GM23338 (cell line): Measurements from ENCODE around the gene GPC5. TPM values are rescaled to one million over a fixed set of nuclear protein-coding genes. Genes with fewer than 3 reads are reported as not detected.

Source experiments
- ATAC-seq: fragments of 200-7000 bp; cut with Tn5 transposase; 3 replicates; pipeline ENCODE4 v1.9.1; 2020
- DNase-seq: peaks from one replicate; pipeline ENCODE4 v3.0.0-alpha.2; 2015; ENCODE audit warnings: low spot score
- H2AFZ ChIP-seq: fragments of 200-600 bp; sonication (generic); 2 replicates; pipeline ENCODE4 v1.8.0; 2016; ENCODE audit warnings: antibody characterized with exemption, mild to moderate bottlenecking, moderate library complexity
- H3F3A ChIP-seq: fragments of 200-600 bp; sonication (generic); replicated peaks from 2 replicates; pipeline ENCODE4 v1.8.0; 2017; ENCODE audit warnings: antibody characterized with exemption, mixed run types, low read depth
- H3K27ac ChIP-seq: fragments of 200-600 bp; sonication (generic); 2 replicates; pipeline ENCODE4 v1.6.1; 2016; ENCODE audit warnings: low read depth
- H3K27me3 ChIP-seq: fragments of 200-600 bp; sonication (generic); 2 replicates; pipeline ENCODE4 v1.8.0; 2016; ENCODE audit warnings: mild to moderate bottlenecking, mixed run types, moderate library complexity; ENCODE audit not compliant: insufficient read depth
- H3K36me3 ChIP-seq: fragments of 200-600 bp; sonication (generic); 2 replicates; pipeline ENCODE4 v1.8.0; 2016; ENCODE audit warnings: mild to moderate bottlenecking; ENCODE audit not compliant: insufficient read depth
- H3K4me1 ChIP-seq: fragments of 200-600 bp; sonication (generic); 2 replicates; pipeline ENCODE4 v1.8.0; 2016; ENCODE audit warnings: mild to moderate bottlenecking, moderate library complexity; ENCODE audit not compliant: insufficient read depth
- H3K4me2 ChIP-seq: fragments of 200-600 bp; sonication (generic); 2 replicates; pipeline ENCODE4 v1.7.1; 2017; ENCODE audit warnings: mixed run types
- H3K4me3 ChIP-seq: fragments of 200-600 bp; sonication (generic); 2 replicates; pipeline ENCODE4 v1.6.1; 2016; ENCODE audit warnings: mixed run types
- H3K79me2 ChIP-seq: fragments of 200-600 bp; sonication (generic); replicated peaks from 2 replicates; pipeline ENCODE4 v1.8.0; 2017; ENCODE audit warnings: mild to moderate bottlenecking; ENCODE audit not compliant: insufficient read depth
- H3K9me2 ChIP-seq: fragments of 200-600 bp; sonication (generic); 2 replicates; pipeline ENCODE4 v1.8.0; 2017; ENCODE audit not compliant: insufficient read depth
- H4K20me1 ChIP-seq: fragments of 200-600 bp; sonication (generic); replicated peaks from 2 replicates; pipeline ENCODE4 v1.8.0; 2017; ENCODE audit warnings: mild to moderate bottlenecking; ENCODE audit not compliant: insufficient read depth
- H3K27ac Mint-ChIP-seq: 2 replicates; pipeline ENCODE4 v1.8.0; 2020; ENCODE audit warnings: inconsistent platforms, mild to moderate bottlenecking, moderate library complexity, mixed read lengths
- H3K27me3 Mint-ChIP-seq: 3 replicates; pipeline ENCODE4 v1.8.0; 2022; ENCODE audit warnings: low read depth, mild to moderate bottlenecking, moderate library complexity, mixed read lengths, inconsistent platforms; ENCODE audit not compliant: insufficient read depth, poor library complexity
- H3K36me3 Mint-ChIP-seq: 3 replicates; pipeline ENCODE4 v1.8.0; 2021; ENCODE audit warnings: low read depth, mild to moderate bottlenecking, inconsistent platforms, moderate library complexity, mixed read lengths
- H3K4me1 Mint-ChIP-seq: 3 replicates; pipeline ENCODE4 v1.8.0; 2020; ENCODE audit warnings: mild to moderate bottlenecking, inconsistent platforms, mixed read lengths
- H3K4me3 Mint-ChIP-seq: 3 replicates; pipeline ENCODE4 v1.8.0; 2021; ENCODE audit warnings: moderate library complexity, mild to moderate bottlenecking, inconsistent platforms, mixed read lengths
- H3K9me3 Mint-ChIP-seq: 3 replicates; pipeline ENCODE4 v1.8.0; 2020; ENCODE audit warnings: moderate library complexity, mild to moderate bottlenecking, inconsistent platforms, mixed read lengths
- CREB1 ChIP-seq: fragments of 250-450 bp; sonication (Bioruptor Pico); IDR thresholded peaks from 2 replicates; pipeline ENCODE4 v1.5.0; 2020; ENCODE audit warnings: low read depth, mild to moderate bottlenecking, moderate library complexity
- EZH2 ChIP-seq: fragments of 200-600 bp; sonication (generic); IDR thresholded peaks from one replicate; pipeline ENCODE4 v1.8.0; 2017; ENCODE audit warnings: antibody characterized with exemption, mild to moderate bottlenecking, low read depth; ENCODE audit not compliant: unreplicated experiment
- EZH2phosphoT487 ChIP-seq: fragments of 200-600 bp; sonication (generic); IDR thresholded peaks from one replicate; pipeline ENCODE4 v1.8.1; 2018; ENCODE audit warnings: antibody characterized with exemption; ENCODE audit not compliant: unreplicated experiment
- NANOG ChIP-seq: IDR thresholded peaks from 2 replicates; pipeline ENCODE4 v1.6.1; 2016; ENCODE audit warnings: antibody characterized with exemption, borderline replicate concordance
- POLR2AphosphoS5 ChIP-seq: IDR thresholded peaks from 2 replicates; pipeline ENCODE4 v1.6.1; 2016; ENCODE audit warnings: antibody characterized with exemption, low read depth
- STAT1 ChIP-seq: IDR thresholded peaks from one replicate; pipeline ENCODE4 v1.6.1; 2016; ENCODE audit warnings: antibody characterized with exemption; ENCODE audit not compliant: unreplicated experiment
- ZNF114 ChIP-seq: fragments of 250-450 bp; sonication (Bioruptor Pico); IDR thresholded peaks from 2 replicates; pipeline ENCODE4 v1.5.0; 2020; ENCODE audit warnings: mild to moderate bottlenecking, moderate library complexity
- ZNF331 ChIP-seq: fragments of 250-450 bp; sonication (Bioruptor Pico); IDR thresholded peaks from 2 replicates; pipeline ENCODE4 v1.5.0; 2020; ENCODE audit warnings: low read depth, mild to moderate bottlenecking, moderate library complexity
- polyA plus RNA-seq: library from polyadenylated mRNA; unstranded; fragments of >200 nt; fragmentation: Nextera tagmentation; extraction: Ambion mirVana; gene quantifications from 2 replicates; pipeline ENCODE4 v1.2.1, GENCODE V29; 2016
- total RNA-seq: library from RNA; depleted of rRNA; stranded (reverse); fragments of >200 nt; shearing (Covaris generic); gene quantifications from 2 replicates; pipeline ENCODE4 v1.2.3, GENCODE V29; 2014
- TF ChIP-seq, protein P1 (sequence below): fragments of 250-450 bp; sonication (Bioruptor Pico); IDR thresholded peaks from 2 replicates; pipeline ENCODE4 v1.5.0; 2020; ENCODE audit warnings: mild to moderate bottlenecking, moderate library complexity
- TF ChIP-seq, protein P2 (sequence below): IDR thresholded peaks from 2 replicates; pipeline ENCODE4 v1.6.1; 2016; ENCODE audit warnings: antibody characterized with exemption
- TF ChIP-seq, protein P3 (sequence below), 2 experiments: fragments of 200-600 bp in 1 of 2; sonication (generic) in 1 of 2; conservative IDR thresholded peaks; 2 replicates each; pipeline versions ENCODE4 v1.5.1 to v1.6.1; 2016 to 2017; ENCODE audit warnings: antibody characterized with exemption in 2 of 2, low read depth in 2 of 2, mild to moderate bottlenecking in 2 of 2, moderate library complexity in 1 of 2

GPC5 gene
- total and polyA plus RNA-seq, 2 experiments from 2014 or later: 0.95 to 1.1 TPM

DNA sequence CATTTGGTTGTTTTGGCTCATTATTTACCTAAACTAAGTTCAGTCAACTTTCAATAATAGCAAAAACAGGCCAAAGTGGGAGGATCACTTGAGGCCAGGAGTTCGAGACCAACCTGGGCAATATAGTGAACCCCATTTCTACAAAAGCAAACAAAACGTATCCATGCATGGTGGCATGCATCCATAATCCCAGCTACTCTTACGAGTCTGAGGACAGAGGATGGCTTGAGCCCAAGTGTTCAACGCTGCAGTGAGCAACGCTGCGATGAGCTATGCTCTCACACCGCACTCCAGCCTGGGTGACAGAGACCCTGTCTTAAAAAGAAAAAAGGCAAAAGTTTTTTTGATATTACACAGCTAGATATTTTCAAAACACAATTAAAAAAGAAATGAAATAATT is 1258.2 kb downstream of the GPC5 start (continued):
- TF ChIP-seq, protein P1, sequence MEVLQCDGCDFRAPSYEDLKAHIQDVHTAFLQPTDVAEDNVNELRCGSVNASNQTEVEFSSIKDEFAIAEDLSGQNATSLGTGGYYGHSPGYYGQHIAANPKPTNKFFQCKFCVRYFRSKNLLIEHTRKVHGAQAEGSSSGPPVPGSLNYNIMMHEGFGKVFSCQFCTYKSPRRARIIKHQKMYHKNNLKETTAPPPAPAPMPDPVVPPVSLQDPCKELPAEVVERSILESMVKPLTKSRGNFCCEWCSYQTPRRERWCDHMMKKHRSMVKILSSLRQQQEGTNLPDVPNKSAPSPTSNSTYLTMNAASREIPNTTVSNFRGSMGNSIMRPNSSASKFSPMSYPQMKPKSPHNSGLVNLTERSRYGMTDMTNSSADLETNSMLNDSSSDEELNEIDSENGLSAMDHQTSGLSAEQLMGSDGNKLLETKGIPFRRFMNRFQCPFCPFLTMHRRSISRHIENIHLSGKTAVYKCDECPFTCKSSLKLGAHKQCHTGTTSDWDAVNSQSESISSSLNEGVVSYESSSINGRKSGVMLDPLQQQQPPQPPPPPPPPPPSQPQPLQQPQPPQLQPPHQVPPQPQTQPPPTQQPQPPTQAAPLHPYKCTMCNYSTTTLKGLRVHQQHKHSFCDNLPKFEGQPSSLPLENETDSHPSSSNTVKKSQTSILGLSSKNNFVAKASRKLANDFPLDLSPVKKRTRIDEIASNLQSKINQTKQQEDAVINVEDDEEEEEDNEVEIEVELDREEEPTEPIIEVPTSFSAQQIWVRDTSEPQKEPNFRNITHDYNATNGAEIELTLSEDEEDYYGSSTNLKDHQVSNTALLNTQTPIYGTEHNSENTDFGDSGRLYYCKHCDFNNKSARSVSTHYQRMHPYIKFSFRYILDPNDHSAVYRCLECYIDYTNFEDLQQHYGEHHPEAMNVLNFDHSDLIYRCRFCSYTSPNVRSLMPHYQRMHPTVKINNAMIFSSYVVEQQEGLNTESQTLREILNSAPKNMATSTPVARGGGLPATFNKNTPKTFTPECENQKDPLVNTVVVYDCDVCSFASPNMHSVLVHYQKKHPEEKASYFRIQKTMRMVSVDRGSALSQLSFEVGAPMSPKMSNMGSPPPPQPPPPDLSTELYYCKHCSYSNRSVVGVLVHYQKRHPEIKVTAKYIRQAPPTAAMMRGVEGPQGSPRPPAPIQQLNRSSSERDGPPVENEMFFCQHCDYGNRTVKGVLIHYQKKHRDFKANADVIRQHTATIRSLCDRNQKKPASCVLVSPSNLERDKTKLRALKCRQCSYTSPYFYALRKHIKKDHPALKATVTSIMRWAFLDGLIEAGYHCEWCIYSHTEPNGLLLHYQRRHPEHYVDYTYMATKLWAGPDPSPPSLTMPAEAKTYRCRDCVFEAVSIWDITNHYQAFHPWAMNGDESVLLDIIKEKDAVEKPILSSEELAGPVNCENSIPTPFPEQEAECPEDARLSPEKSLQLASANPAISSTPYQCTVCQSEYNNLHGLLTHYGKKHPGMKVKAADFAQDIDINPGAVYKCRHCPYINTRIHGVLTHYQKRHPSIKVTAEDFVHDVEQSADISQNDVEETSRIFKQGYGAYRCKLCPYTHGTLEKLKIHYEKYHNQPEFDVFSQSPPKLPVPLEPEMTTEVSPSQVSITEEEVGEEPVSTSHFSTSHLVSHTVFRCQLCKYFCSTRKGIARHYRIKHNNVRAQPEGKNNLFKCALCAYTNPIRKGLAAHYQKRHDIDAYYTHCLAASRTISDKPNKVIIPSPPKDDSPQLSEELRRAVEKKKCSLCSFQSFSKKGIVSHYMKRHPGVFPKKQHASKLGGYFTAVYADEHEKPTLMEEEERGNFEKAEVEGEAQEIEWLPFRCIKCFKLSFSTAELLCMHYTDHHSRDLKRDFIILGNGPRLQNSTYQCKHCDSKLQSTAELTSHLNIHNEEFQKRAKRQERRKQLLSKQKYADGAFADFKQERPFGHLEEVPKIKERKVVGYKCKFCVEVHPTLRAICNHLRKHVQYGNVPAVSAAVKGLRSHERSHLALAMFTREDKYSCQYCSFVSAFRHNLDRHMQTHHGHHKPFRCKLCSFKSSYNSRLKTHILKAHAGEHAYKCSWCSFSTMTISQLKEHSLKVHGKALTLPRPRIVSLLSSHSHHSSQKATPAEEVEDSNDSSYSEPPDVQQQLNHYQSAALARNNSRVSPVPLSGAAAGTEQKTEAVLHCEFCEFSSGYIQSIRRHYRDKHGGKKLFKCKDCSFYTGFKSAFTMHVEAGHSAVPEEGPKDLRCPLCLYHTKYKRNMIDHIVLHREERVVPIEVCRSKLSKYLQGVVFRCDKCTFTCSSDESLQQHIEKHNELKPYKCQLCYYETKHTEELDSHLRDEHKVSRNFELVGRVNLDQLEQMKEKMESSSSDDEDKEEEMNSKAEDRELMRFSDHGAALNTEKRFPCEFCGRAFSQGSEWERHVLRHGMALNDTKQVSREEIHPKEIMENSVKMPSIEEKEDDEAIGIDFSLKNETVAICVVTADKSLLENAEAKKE: no peak
- no peak for TF ChIP-seq ZNF114
- TF ChIP-seq, protein P2, sequence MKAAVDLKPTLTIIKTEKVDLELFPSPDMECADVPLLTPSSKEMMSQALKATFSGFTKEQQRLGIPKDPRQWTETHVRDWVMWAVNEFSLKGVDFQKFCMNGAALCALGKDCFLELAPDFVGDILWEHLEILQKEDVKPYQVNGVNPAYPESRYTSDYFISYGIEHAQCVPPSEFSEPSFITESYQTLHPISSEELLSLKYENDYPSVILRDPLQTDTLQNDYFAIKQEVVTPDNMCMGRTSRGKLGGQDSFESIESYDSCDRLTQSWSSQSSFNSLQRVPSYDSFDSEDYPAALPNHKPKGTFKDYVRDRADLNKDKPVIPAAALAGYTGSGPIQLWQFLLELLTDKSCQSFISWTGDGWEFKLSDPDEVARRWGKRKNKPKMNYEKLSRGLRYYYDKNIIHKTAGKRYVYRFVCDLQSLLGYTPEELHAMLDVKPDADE: no peak
- TF ChIP-seq EZH2: no peak
- TF ChIP-seq STAT1: no peak
- TF ChIP-seq ZNF331 (CRISPR knock-in tag): no peak
- TF ChIP-seq POLR2AphosphoS5: no peak
- no peak for TF ChIP-seq EZH2phosphoT487
- no peak for TF ChIP-seq CREB1 (CRISPR knock-in tag)
- no peak for TF ChIP-seq NANOG

DNA sequence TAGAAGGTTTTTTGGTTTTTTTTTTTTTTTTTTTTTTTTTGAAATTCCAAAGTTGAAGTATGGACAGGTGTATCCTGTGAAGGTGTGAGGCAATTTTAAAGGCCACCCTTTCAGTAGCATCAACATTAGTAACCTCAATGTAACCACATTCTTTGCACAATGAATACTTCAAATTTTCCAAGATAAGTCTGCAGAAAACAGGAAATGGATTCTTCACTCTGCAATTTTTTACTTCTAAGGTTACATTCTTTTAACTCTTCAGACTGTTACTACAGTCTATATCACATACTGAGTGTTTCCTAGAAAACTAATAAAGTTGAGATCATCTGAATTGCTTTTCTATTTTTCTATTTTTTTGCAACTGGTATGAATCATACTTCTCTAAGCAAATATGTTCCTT is 1259.1 kb downstream of the GPC5 start:
- H3K27ac ChIP-seq: no peak overlapping the region
- H3K27me3 ChIP-seq: no peaks in the 10 kb centered on the region
- no peaks in the 10 kb centered on the region for H3K4me1 Mint-ChIP-seq
- H3K4me3 Mint-ChIP-seq: no peak overlapping the region
- H3K9me3 Mint-ChIP-seq: no peaks in the 10 kb centered on the region
- H4K20me1 ChIP-seq: no peaks in the 10 kb centered on the region
- no peaks in the 10 kb centered on the region for H3K4me1 ChIP-seq
- no peak overlapping the region for H2AFZ ChIP-seq
- no peaks in the 10 kb centered on the region for H3K36me3 ChIP-seq
- H3K27me3 Mint-ChIP-seq: no peaks in the 10 kb centered on the region
- no peak overlapping the region for H3K27ac Mint-ChIP-seq
- H3K9me2 ChIP-seq: no peaks in the 10 kb centered on the region
- ATAC-seq (no peak), DNase-seq (no peak)
- H3K4me2 ChIP-seq: no peak overlapping the region
- no peaks in the 10 kb centered on the region for H3F3A ChIP-seq
- no peaks in the 10 kb centered on the region for H3K36me3 Mint-ChIP-seq
- H3K79me2 ChIP-seq: no peaks in the 10 kb centered on the region
- no peak overlapping the region for H3K4me3 ChIP-seq
- TF ChIP-seq, protein P2: no peak
- no peak for TF ChIP-seq CREB1 (CRISPR knock-in tag)
- TF ChIP-seq EZH2phosphoT487: no peak
- TF ChIP-seq, protein P3, sequence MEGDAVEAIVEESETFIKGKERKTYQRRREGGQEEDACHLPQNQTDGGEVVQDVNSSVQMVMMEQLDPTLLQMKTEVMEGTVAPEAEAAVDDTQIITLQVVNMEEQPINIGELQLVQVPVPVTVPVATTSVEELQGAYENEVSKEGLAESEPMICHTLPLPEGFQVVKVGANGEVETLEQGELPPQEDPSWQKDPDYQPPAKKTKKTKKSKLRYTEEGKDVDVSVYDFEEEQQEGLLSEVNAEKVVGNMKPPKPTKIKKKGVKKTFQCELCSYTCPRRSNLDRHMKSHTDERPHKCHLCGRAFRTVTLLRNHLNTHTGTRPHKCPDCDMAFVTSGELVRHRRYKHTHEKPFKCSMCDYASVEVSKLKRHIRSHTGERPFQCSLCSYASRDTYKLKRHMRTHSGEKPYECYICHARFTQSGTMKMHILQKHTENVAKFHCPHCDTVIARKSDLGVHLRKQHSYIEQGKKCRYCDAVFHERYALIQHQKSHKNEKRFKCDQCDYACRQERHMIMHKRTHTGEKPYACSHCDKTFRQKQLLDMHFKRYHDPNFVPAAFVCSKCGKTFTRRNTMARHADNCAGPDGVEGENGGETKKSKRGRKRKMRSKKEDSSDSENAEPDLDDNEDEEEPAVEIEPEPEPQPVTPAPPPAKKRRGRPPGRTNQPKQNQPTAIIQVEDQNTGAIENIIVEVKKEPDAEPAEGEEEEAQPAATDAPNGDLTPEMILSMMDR (conservative IDR thresholded peaks at IDR 0.05; ENCODE audit: low read depth in 2 of 2): no peak
